ENCODE results near the gene PTPRN2.

PTPRN2 gene

DNA sequence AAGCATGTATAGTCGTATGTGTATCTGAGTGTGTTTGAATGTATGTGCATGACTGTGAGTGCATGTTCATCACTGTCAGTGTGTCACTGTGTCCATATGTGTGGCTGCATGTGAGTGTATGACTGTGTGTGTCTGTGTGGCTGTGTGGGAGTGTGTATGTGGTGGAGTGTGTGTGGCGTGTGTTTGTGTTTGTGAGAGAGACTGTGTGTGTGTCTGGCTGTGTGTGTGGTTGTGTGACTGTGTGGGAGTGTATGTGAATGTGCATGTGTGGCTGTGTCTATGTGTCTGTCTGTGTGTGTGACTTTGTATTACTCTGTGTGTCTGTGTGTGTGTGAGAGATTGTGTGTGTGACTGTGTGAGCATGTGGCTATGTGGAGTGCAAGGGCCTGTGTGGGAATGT, 748.4 kb downstream of the PTPRN2 start:
- DNase-seq (ENCODE audit: low read depth): no peak
- TF ChIP-seq, protein P1, sequence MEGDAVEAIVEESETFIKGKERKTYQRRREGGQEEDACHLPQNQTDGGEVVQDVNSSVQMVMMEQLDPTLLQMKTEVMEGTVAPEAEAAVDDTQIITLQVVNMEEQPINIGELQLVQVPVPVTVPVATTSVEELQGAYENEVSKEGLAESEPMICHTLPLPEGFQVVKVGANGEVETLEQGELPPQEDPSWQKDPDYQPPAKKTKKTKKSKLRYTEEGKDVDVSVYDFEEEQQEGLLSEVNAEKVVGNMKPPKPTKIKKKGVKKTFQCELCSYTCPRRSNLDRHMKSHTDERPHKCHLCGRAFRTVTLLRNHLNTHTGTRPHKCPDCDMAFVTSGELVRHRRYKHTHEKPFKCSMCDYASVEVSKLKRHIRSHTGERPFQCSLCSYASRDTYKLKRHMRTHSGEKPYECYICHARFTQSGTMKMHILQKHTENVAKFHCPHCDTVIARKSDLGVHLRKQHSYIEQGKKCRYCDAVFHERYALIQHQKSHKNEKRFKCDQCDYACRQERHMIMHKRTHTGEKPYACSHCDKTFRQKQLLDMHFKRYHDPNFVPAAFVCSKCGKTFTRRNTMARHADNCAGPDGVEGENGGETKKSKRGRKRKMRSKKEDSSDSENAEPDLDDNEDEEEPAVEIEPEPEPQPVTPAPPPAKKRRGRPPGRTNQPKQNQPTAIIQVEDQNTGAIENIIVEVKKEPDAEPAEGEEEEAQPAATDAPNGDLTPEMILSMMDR (IDR thresholded peaks at IDR 0.05; ENCODE audit: low read depth, low read length, missing control alignments): no peak

DNA sequence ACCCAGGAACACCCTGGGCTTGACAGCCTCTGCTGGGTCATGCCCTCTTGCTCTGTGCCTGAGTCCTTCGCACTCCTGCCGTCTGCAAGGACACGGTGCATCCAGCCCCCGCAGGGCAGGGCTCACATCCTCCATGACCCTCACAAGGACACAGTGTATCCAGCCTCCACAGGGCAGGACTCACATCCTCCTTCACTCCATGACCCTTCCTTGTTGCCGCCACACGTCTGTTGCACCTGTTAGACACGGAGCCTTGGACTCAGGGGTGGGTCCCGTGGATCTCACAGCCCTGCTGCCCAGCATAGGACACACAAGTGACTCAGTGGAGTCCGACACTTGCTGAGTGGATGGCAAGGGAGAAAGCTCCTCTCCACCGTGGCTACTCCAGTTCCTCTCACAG, 750.1 kb downstream of the PTPRN2 start:
- TF ChIP-seq, protein P1 (IDR thresholded peaks at IDR 0.05; ENCODE audit: low read depth, low read length, missing control alignments): no peak
- DNase-seq (ENCODE audit: low read depth): no peak
- no peak overlapping the region for H3K4me3 ChIP-seq (ENCODE audit: low read depth, low read length)

More for the DNA sequence above, 748.4 kb downstream of the PTPRN2 start:
- no peak overlapping the region for H3K4me3 ChIP-seq (ENCODE audit: low read depth, low read length)

- no peak overlapping the region for H3K4me3 ChIP-seq (ENCODE audit: low read depth, low read length)
- no peak for DNase-seq (ENCODE audit: low read depth)
- TF ChIP-seq, protein P1 (IDR thresholded peaks at IDR 0.05; ENCODE audit: low read depth, low read length, missing control alignments): no peak
Measured at GRCh38 chr7:157837047-157837446, 750.6 kb downstream of the PTPRN2 start.

DNA sequence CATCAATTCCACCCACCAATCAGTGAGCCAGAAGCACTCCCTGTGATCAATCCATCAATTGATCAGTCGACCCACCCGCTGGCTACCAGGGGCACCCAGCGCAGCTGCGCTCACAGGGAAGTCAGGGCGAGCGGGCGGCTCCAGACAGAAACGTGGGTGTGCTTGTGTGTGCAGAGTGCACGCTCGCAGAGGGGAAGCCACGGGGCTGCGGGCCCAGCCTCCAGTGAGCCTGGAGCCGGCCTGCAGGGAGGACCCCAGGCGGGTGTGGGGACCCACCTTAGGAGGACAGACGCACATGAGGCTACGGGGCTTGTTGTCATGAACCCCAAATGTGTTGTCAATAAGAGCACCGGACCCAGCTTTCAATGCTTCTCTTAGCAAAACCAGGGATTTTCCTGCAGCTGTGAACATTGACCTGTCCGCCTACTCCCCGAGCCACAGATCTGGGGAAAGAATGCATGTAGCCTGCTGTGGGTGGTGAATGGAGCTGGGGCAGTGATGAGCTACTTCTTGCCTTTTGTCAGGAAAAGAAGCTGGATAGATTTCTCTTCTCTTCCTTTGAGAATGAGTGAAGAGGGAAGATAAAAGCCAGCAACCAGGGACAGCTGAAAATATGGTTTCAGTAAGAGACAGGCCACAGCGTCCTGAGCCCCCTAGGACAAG, 753.0 kb downstream of the PTPRN2 start:
- TF ChIP-seq, protein P1 (IDR thresholded peaks at IDR 0.05; ENCODE audit: low read depth, low read length, missing control alignments): no peak
- DNase-seq (ENCODE audit: low read depth): no peak
- no peak overlapping the region for H3K4me3 ChIP-seq (ENCODE audit: low read depth, low read length)

GRCh38 chr7:157832866-157833607, 754.6 kb downstream of the PTPRN2 start:
- TF ChIP-seq, protein P1 (IDR thresholded peaks at IDR 0.05; ENCODE audit: low read depth, low read length, missing control alignments): no peak
- DNase-seq (ENCODE audit: low read depth): no peak
- no peak overlapping the region for H3K4me3 ChIP-seq (ENCODE audit: low read depth, low read length)

DNA sequence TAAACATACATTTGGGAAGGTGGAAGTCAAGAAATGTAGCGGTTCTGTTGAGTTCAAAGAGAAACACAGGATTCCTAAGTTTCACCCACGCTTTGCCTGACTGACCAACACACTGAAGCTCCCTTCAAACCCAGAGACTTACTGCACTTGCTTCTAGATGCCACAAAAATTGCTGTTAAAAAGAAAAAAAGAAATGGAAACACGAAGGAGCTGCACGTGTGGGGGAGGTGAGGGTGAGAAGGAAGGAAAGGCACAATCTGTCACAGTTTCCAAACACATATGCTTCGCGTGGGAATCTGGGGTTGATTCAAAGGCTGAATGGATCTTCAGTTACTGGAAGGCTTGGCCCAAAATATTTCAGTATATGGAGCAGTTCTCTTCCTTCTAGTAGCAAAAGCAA, 755.2 kb downstream of the PTPRN2 start:
- TF ChIP-seq, protein P1 (IDR thresholded peaks at IDR 0.05; ENCODE audit: low read depth, low read length, missing control alignments): no peak
- no peak overlapping the region for H3K4me3 ChIP-seq (ENCODE audit: low read depth, low read length)
- DNase-seq (ENCODE audit: low read depth): no peak
